ENCODE results near the gene DPP6. TPM values are rescaled to one million over a fixed set of nuclear protein-coding genes. Genes with fewer than 3 reads are reported as not detected.

The DPP6 gene
- total RNA-seq, 1 donor from 2014 or later, result not detected

GRCh38 chr7:154875297-154875696, 823.1 kb downstream of the DPP6 start:
- DNase-seq (ENCODE audit: low spot score), result no peak

GRCh38 chr7:154876516-154876915, 824.3 kb downstream of the DPP6 start:
- DNase-seq (ENCODE audit: low spot score), result no peak

GRCh38 chr7:154877031-154877430, 824.8 kb downstream of the DPP6 start:
- no peak for DNase-seq (ENCODE audit: low spot score)

GRCh38 chr7:154879629-154880028, 827.4 kb downstream of the DPP6 start:
- no peak for DNase-seq (ENCODE audit: low spot score)

GRCh38 chr7:154880513-154880912, 828.3 kb downstream of the DPP6 start:
- DNase-seq (ENCODE audit: low spot score), result no peak

- DNase-seq (ENCODE audit: low spot score), result no peak
These were observed 828.8 kb downstream of the DPP6 start for GRCh38 chr7:154881026-154881425.

GRCh38 chr7:154881526-154881925, 829.3 kb downstream of the DPP6 start:
- no peak for DNase-seq (ENCODE audit: low spot score)

- DNase-seq (ENCODE audit: low spot score), result no peak
These were observed 830.8 kb downstream of the DPP6 start for GRCh38 chr7:154882931-154883474.

GRCh38 chr7:154884348-154884920, 832.2 kb downstream of the DPP6 start:
- DNase-seq (ENCODE audit: low spot score), result no peak

- DNase-seq (ENCODE audit: low spot score), result no peak
These were observed 834.4 kb downstream of the DPP6 start for GRCh38 chr7:154886591-154886990.

GRCh38 chr7:154888690-154889089, 836.5 kb downstream of the DPP6 start:
- no peak for DNase-seq (ENCODE audit: low spot score)

GRCh38 chr7:154892459-154892858, 840.3 kb downstream of the DPP6 start:
- DNase-seq (ENCODE audit: low spot score), result no peak

GRCh38 chr7:154896076-154896475, 843.9 kb downstream of the DPP6 start:
- no peak for DNase-seq (ENCODE audit: low spot score)

GRCh38 chr7:154898973-154899855, 847.0 kb downstream of the DPP6 start:
- DNase-seq (ENCODE audit: low spot score), result no peak

- no peak for DNase-seq (ENCODE audit: low spot score)
These were observed 847.7 kb downstream of the DPP6 start for GRCh38 chr7:154899862-154900261.

GRCh38 chr7:154902600-154903082, 850.4 kb downstream of the DPP6 start:
- DNase-seq (ENCODE audit: low spot score), result no peak

- no peak for DNase-seq (ENCODE audit: low spot score)
These were observed 851.0 kb downstream of the DPP6 start for GRCh38 chr7:154903083-154903731.

GRCh38 chr7:154905146-154905545, 852.9 kb downstream of the DPP6 start:
- DNase-seq (ENCODE audit: low spot score), result no peak

GRCh38 chr7:154905615-154906014, 853.4 kb downstream of the DPP6 start:
- DNase-seq (ENCODE audit: low spot score), result no peak

- DNase-seq (ENCODE audit: low spot score), result no peak
These were observed 854.0 kb downstream of the DPP6 start for GRCh38 chr7:154906201-154906600.

GRCh38 chr7:154906736-154907355, 854.6 kb downstream of the DPP6 start:
- no peak for DNase-seq (ENCODE audit: low spot score)

Measured in ureter (tissue), 1 donor.